Transverse colon (tissue), 4 donors: ENCODE data around the gene ATG7.

Experiments used
- POLR2A ChIP-seq: fragments of 450-650 bp; IDR thresholded peaks from one replicate; pipeline ENCODE4 v1.6.1; 2016; ENCODE audit warnings: antibody characterized with exemption, mild to moderate bottlenecking, moderate library complexity
- POLR2AphosphoS5 ChIP-seq, 3 donors: sonication (generic); formaldehyde crosslinking; IDR thresholded peaks; one replicate each; pipeline ENCODE4 v1.6.1; 2016; ENCODE audit warnings: antibody characterized with exemption in 3 of 3
- TF ChIP-seq, protein P1 (sequence below), 5 experiments: fragments of 200-600 bp in 3 of 5; fragments of 450-650 bp in 2 of 5; sonication (generic) in 3 of 5; IDR thresholded peaks; 1 replicate in 2 of 5; 2 replicates in 3 of 5; pipeline ENCODE4 v1.5.1; 2016 to 2017; ENCODE audit warnings: antibody characterized with exemption in 5 of 5, inconsistent platforms in 3 of 5, mild to moderate bottlenecking in 2 of 5, moderate library complexity in 1 of 5

DNA sequence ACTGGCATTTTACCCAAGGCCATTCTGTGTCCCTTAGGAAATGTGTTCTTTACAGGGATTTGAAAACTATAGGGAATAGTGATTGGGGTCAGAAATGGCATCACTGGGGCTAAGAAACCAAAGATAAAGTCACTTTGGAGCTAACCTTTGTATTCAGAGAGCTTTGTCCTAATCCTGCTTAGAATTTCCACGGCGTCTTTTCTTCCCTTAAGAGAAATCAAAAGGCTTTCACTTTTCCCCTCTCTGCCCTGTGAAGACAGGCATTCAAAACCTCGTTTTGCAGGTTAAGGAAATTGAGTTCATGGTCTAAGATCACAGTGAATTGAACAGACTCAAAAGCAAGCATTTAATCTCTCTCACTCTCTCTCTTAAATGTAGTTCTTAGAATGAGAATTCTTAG is 189.0 kb downstream of the ATG7 start:
- TF ChIP-seq POLR2A (no peak), POLR2AphosphoS5 (IDR thresholded peaks at IDR 0.05) (no peak)
- TF ChIP-seq, protein P1, sequence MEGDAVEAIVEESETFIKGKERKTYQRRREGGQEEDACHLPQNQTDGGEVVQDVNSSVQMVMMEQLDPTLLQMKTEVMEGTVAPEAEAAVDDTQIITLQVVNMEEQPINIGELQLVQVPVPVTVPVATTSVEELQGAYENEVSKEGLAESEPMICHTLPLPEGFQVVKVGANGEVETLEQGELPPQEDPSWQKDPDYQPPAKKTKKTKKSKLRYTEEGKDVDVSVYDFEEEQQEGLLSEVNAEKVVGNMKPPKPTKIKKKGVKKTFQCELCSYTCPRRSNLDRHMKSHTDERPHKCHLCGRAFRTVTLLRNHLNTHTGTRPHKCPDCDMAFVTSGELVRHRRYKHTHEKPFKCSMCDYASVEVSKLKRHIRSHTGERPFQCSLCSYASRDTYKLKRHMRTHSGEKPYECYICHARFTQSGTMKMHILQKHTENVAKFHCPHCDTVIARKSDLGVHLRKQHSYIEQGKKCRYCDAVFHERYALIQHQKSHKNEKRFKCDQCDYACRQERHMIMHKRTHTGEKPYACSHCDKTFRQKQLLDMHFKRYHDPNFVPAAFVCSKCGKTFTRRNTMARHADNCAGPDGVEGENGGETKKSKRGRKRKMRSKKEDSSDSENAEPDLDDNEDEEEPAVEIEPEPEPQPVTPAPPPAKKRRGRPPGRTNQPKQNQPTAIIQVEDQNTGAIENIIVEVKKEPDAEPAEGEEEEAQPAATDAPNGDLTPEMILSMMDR (IDR thresholded peaks at IDR 0.05): no peak
